H9 (cell line): ENCODE measurements around the gene RAB3C. TPM values are rescaled to one million over a fixed set of nuclear protein-coding genes. Genes with fewer than 3 reads are reported as not detected.

Experiments
- DNase-seq: peaks from one replicate; pipeline ENCODE4 v3.0.0-alpha.2; 2017
- H2AFZ ChIP-seq: one replicate; pipeline ENCODE4 v1.6.1; 2013; ENCODE audit warnings: mild to moderate bottlenecking, low read length, control low read depth, moderate library complexity
- H2AK5ac ChIP-seq: 2 replicates; pipeline ENCODE4 v1.6.1; 2013; ENCODE audit warnings: low read length, control low read depth, mixed read lengths; ENCODE audit not compliant: insufficient read length
- H2BK120ac ChIP-seq: one replicate; pipeline ENCODE4 v1.6.1; 2013; ENCODE audit warnings: low read depth, mild to moderate bottlenecking, low read length, control low read depth, inconsistent platforms; ENCODE audit not compliant: poor library complexity, severe bottlenecking
- H2BK12ac ChIP-seq: 2 replicates; pipeline ENCODE4 v1.6.1; 2013; ENCODE audit warnings: low read length, control low read depth, mixed read lengths, low read depth; ENCODE audit not compliant: insufficient read length
- H2BK15ac ChIP-seq: 2 replicates; pipeline ENCODE4 v1.6.1; 2013; ENCODE audit warnings: low read depth, low read length, control low read depth
- H2BK20ac ChIP-seq: one replicate; pipeline ENCODE4 v1.6.1; 2013; ENCODE audit warnings: low read depth, mild to moderate bottlenecking, low read length, control low read depth, inconsistent platforms; ENCODE audit not compliant: poor library complexity, severe bottlenecking
- H2BK5ac ChIP-seq: 2 replicates; pipeline ENCODE4 v1.6.1; 2013; ENCODE audit warnings: low read length, control low read depth, mixed read lengths; ENCODE audit not compliant: insufficient read length
- H3K14ac ChIP-seq: 2 replicates; pipeline ENCODE4 v1.6.1; 2013; ENCODE audit warnings: low read length, control low read depth; ENCODE audit not compliant: insufficient read depth
- H3K18ac ChIP-seq: 2 replicates; pipeline ENCODE4 v1.6.1; 2013; ENCODE audit warnings: low read depth, mild to moderate bottlenecking, mixed read lengths, low read length, control low read depth; ENCODE audit not compliant: insufficient read length
- H3K23ac ChIP-seq: 2 replicates; pipeline ENCODE4 v1.6.1; 2013; ENCODE audit warnings: low read length, control low read depth, mixed read lengths, low read depth; ENCODE audit not compliant: insufficient read length
- H3K23me2 ChIP-seq: 2 replicates; pipeline ENCODE4 v1.6.1; 2013; ENCODE audit warnings: low read depth, mild to moderate bottlenecking, mixed read lengths, low read length, control low read depth; ENCODE audit not compliant: insufficient read length, poor library complexity, severe bottlenecking
- H3K27ac ChIP-seq: 2 replicates; pipeline ENCODE4 v1.5.1; 2013; ENCODE audit warnings: low read length, control low read depth, mixed read lengths, low read depth; ENCODE audit not compliant: insufficient read length
- H3K27me3 ChIP-seq: 2 replicates; pipeline ENCODE4 v1.6.1; 2013; ENCODE audit warnings: low read length, control low read depth, inconsistent platforms; ENCODE audit not compliant: insufficient read depth
- H3K4ac ChIP-seq: 2 replicates; pipeline ENCODE4 v1.6.1; 2013; ENCODE audit warnings: low read depth, mild to moderate bottlenecking, control low read depth, inconsistent platforms, low read length, moderate library complexity
- H3K4me1 ChIP-seq: 2 replicates; pipeline ENCODE4 v1.6.1; 2013; ENCODE audit warnings: low read length, control low read depth, inconsistent platforms; ENCODE audit not compliant: insufficient read depth
- H3K4me2 ChIP-seq: 2 replicates; pipeline ENCODE4 v1.6.1; 2013; ENCODE audit warnings: low read length, control low read depth, mixed read lengths; ENCODE audit not compliant: insufficient read length, insufficient read depth
- H3K56ac ChIP-seq: 2 replicates; pipeline ENCODE4 v1.6.1; 2013; ENCODE audit warnings: low read depth, mild to moderate bottlenecking, mixed read lengths, low read length, control low read depth; ENCODE audit not compliant: insufficient read length
- H3K79me1 ChIP-seq: 2 replicates; pipeline ENCODE4 v1.6.1; 2013; ENCODE audit warnings: low read depth, mild to moderate bottlenecking, moderate library complexity, low read length, control low read depth, inconsistent platforms; ENCODE audit not compliant: insufficient read depth, poor library complexity, severe bottlenecking
- H3K79me2 ChIP-seq: 2 replicates; pipeline ENCODE4 v1.6.1; 2013; ENCODE audit warnings: low read length, control low read depth, inconsistent platforms; ENCODE audit not compliant: insufficient read depth
- H3K9ac ChIP-seq: 2 replicates; pipeline ENCODE4 v1.6.1; 2013; ENCODE audit warnings: low read length, control low read depth, mixed read lengths; ENCODE audit not compliant: insufficient read length; ENCODE audit errors: extremely low read depth
- H3K9me3 ChIP-seq: one replicate; pipeline ENCODE4 v1.6.1; 2013; ENCODE audit warnings: low read depth, low read length, inconsistent platforms; ENCODE audit not compliant: control insufficient read depth
- H3T11ph ChIP-seq: one replicate; pipeline ENCODE4 v1.6.1; 2013; ENCODE audit warnings: mild to moderate bottlenecking, low read length, control low read depth, inconsistent platforms
- H4K20me1 ChIP-seq: one replicate; pipeline ENCODE4 v1.6.1; 2013; ENCODE audit not compliant: control insufficient read depth, insufficient read length, insufficient read depth
- H4K5ac ChIP-seq: 2 replicates; pipeline ENCODE4 v1.6.1; 2013; ENCODE audit warnings: low read depth, mild to moderate bottlenecking, mixed read lengths, low read length, control low read depth; ENCODE audit not compliant: insufficient read length
- H4K8ac ChIP-seq: replicated peaks from 2 replicates; pipeline ENCODE4 v1.6.1; 2013; ENCODE audit warnings: low read length, control low read depth, mixed read lengths, low read depth; ENCODE audit not compliant: insufficient read length
- H4K91ac ChIP-seq: 2 replicates; pipeline ENCODE4 v1.6.1; 2013; ENCODE audit warnings: low read depth, mild to moderate bottlenecking, moderate library complexity, mixed read lengths, low read length, control low read depth; ENCODE audit not compliant: insufficient read length
- H3K27ac Mint-ChIP-seq, 3 experiments: 2 replicates in 2 of 3; 3 replicates in 1 of 3; pipeline ENCODE4 v1.8.0; 2020 to 2021; ENCODE audit warnings: mixed read lengths in 3 of 3, mild to moderate bottlenecking in 1 of 3, moderate library complexity in 1 of 3
- H3K27me3 Mint-ChIP-seq: 2 replicates; pipeline ENCODE4 v1.8.0; 2021; ENCODE audit warnings: low read depth, mild to moderate bottlenecking, moderate library complexity, mixed read lengths
- H3K36me3 Mint-ChIP-seq, 3 experiments: 2 replicates in 2 of 3; 3 replicates in 1 of 3; pipeline ENCODE4 v1.8.0; 2020 to 2021; ENCODE audit warnings: low read depth in 3 of 3, mixed read lengths in 3 of 3; ENCODE audit not compliant: insufficient read depth in 1 of 3
- H3K4me1 Mint-ChIP-seq, 2 experiments: 2 replicates each; pipeline ENCODE4 v1.8.0; 2020; ENCODE audit warnings: mixed read lengths in 2 of 2
- H3K4me3 Mint-ChIP-seq, 2 experiments: 2 replicates in 1 of 2; 3 replicates in 1 of 2; pipeline ENCODE4 v1.8.0; 2020 to 2021; ENCODE audit warnings: mild to moderate bottlenecking in 2 of 2, mixed read lengths in 2 of 2, moderate library complexity in 1 of 2
- H3K9me3 Mint-ChIP-seq, 2 experiments: 2 replicates in 1 of 2; 3 replicates in 1 of 2; pipeline ENCODE4 v1.8.0; 2020; ENCODE audit warnings: mild to moderate bottlenecking in 2 of 2, mixed read lengths in 2 of 2, moderate library complexity in 1 of 2
- CTCF ChIP-seq: fragments of 200-600 bp; sonication (generic); conservative IDR thresholded peaks from 3 replicates; pipeline ENCODE4 v1.8.0; 2021; ENCODE audit warnings: antibody characterized with exemption, mild to moderate bottlenecking
- WGBS: extraction: QIAGEN DNeasy Blood & Tissue Kit; methylation state at CpG from one replicate; pipeline ENCODE4 v1.1.7; 2013; ENCODE audit warnings: missing lambda C conversion rate, low lambda C conversion rate, mixed read lengths; ENCODE audit not compliant: insufficient read length; ENCODE audit errors: extremely low coverage; 5-methylcytosine and 5-hydroxymethylcytosine counted together
- total RNA-seq: library from RNA; stranded (reverse); gene quantifications from 2 replicates; pipeline ENCODE4 v1.2.1, GENCODE V29; 2021

Gene RAB3C
- total RNA-seq, 1 experiment from 2014 or later, result 16.3 TPM

- no peak overlapping the region for H2BK120ac ChIP-seq
- no peaks in the 10 kb centered on the region for H3K4me1 ChIP-seq
- Mint-ChIP-seq H3K4me3 (no peak overlapping the region), H3K27me3 (no peaks in the 10 kb centered on the region), H3K36me3 (no peaks in the 10 kb centered on the region), H3K4me1 (peaks cover 6 to 25% of the 10 kb centered on the region in 2 experiments; a peak in 3 of 4 replicates), H3K9me3 (no peaks in the 10 kb centered on the region), H3K27ac (peak overlapping the region in 1 of 3 experiments; percentile 16; a peak in 1 of 7 replicates)
- no peak overlapping the region for H2BK20ac ChIP-seq
- no peaks in the 10 kb centered on the region for H3K9me3 ChIP-seq
- H3K23ac ChIP-seq, result no peak overlapping the region
- H3K18ac ChIP-seq, result no peak overlapping the region
- no peak overlapping the region for H2BK15ac ChIP-seq
- H4K5ac ChIP-seq, result no peak overlapping the region
- no peak overlapping the region for H3K9ac ChIP-seq
- H3K79me2 ChIP-seq, result no peaks in the 10 kb centered on the region
- H3K4me2 ChIP-seq, result no peak overlapping the region
- H4K8ac ChIP-seq, result no peak overlapping the region
- H3K4ac ChIP-seq, result no peak overlapping the region
- no peak overlapping the region for H2AK5ac ChIP-seq
- H3K27ac ChIP-seq, result no peak overlapping the region
- no peaks in the 10 kb centered on the region for H3K27me3 ChIP-seq
- no peak overlapping the region for H2BK5ac ChIP-seq
- no CpG with 5 or more reads among the region's 4 CpGs for WGBS
- H3K56ac ChIP-seq, result no peak overlapping the region
- H4K20me1 ChIP-seq, result no peaks in the 10 kb centered on the region
- H3T11ph ChIP-seq, result no peak overlapping the region
- no peaks in the 10 kb centered on the region for H3K79me1 ChIP-seq
- H4K91ac ChIP-seq, result no peak overlapping the region
- no peak overlapping the region for H2BK12ac ChIP-seq
- DNase-seq, result no peak
- no peak for TF ChIP-seq CTCF
- no peaks in the 10 kb centered on the region for H3K23me2 ChIP-seq
- no peak overlapping the region for H2AFZ ChIP-seq
- H3K14ac ChIP-seq, result no peak overlapping the region
These were observed 211.2 kb downstream of the RAB3C start for GRCh38 chr5:58793888-58794657.
